ACC112 (cell line): ENCODE measurements around the gene SV2B.

Source experiments
- H2AFZ ChIP-seq: fragments of 200-600 bp; sonication (generic); one replicate; pipeline ENCODE4 v1.6.0; 2017; ENCODE audit warnings: antibody characterized with exemption, low read length; ENCODE audit not compliant: unreplicated experiment
- H3K27ac ChIP-seq: fragments of 200-600 bp; sonication (generic); 2 replicates; pipeline ENCODE4 v1.5.1; 2014; ENCODE audit warnings: low read depth, mild to moderate bottlenecking, antibody characterized with exemption, low read length, moderate library complexity
- H3K27me3 ChIP-seq: fragments of 200-600 bp; sonication (generic); 2 replicates; pipeline ENCODE4 v1.6.1; 2014; ENCODE audit warnings: mild to moderate bottlenecking, antibody characterized with exemption, low read length, moderate library complexity, mixed read lengths; ENCODE audit not compliant: insufficient read depth
- H3K36me3 ChIP-seq: fragments of 200-600 bp; sonication (generic); 2 replicates; pipeline ENCODE4 v1.6.1; 2016; ENCODE audit warnings: mild to moderate bottlenecking, antibody characterized with exemption, low read length, moderate library complexity, mixed read lengths; ENCODE audit not compliant: insufficient read depth
- H3K4me1 ChIP-seq: fragments of 200-600 bp; sonication (generic); one replicate; pipeline ENCODE4 v1.6.1; 2016; ENCODE audit warnings: low read length, mixed read lengths; ENCODE audit not compliant: insufficient read depth, unreplicated experiment, control insufficient read depth
- H3K4me3 ChIP-seq: fragments of 200-600 bp; sonication (generic); 2 replicates; pipeline ENCODE4 v1.5.1; 2014; ENCODE audit warnings: mild to moderate bottlenecking, low read depth, low read length
- H3K79me2 ChIP-seq: fragments of 200-600 bp; sonication (generic); one replicate; pipeline ENCODE4 v1.6.0; 2016; ENCODE audit warnings: low read length; ENCODE audit not compliant: control insufficient read depth, unreplicated experiment, insufficient read depth

SV2B gene

GRCh38 chr15:91136386-91136923 lies 36.4 kb downstream of the SV2B start:
- H3K27ac ChIP-seq, result no peak overlapping the region
- peaks cover 27% of the 10 kb centered on the region for H3K27me3 ChIP-seq
- no peak overlapping the region for H2AFZ ChIP-seq
- no peaks in the 10 kb centered on the region for H3K79me2 ChIP-seq
- no peaks in the 10 kb centered on the region for H3K4me1 ChIP-seq
- H3K4me3 ChIP-seq, result no peak overlapping the region
- H3K36me3 ChIP-seq, result no peaks in the 10 kb centered on the region

DNA sequence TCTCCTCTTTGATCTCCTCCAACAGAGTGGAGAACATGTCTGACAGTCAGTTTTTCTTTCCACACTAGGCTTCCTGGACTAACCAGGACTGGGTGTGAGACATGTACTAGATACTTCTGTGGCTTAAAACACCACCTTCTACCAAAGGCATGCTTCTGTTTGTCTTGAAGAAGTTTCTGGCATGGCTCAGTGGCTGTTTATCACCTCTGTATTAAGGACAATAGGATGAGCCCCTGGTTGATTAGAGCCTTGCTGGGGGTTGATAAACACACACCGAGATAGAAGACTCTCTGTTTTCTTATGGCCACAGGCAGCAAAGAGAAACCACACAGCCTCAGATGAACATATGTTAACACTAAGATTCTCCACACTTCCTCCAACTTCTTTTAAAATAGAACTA lies 40.5 kb downstream of the SV2B start:
- Histone ChIP-seq H3K36me3 (no peaks in the 10 kb centered on the region), H3K4me3 (no peak overlapping the region), H3K27ac (no peak overlapping the region), H3K27me3 (peaks cover 21% of the 10 kb centered on the region), H2AFZ (no peak overlapping the region), H3K4me1 (no peaks in the 10 kb centered on the region), H3K79me2 (no peaks in the 10 kb centered on the region)

- Histone ChIP-seq H3K27me3 (peaks cover 21% of the 10 kb centered on the region), H3K36me3 (no peaks in the 10 kb centered on the region), H3K79me2 (no peaks in the 10 kb centered on the region), H2AFZ (no peak overlapping the region), H3K4me1 (no peaks in the 10 kb centered on the region), H3K4me3 (no peak overlapping the region), H3K27ac (no peak overlapping the region)
These were observed 41.0 kb downstream of the SV2B start for GRCh38 chr15:91141097-91141496.

DNA sequence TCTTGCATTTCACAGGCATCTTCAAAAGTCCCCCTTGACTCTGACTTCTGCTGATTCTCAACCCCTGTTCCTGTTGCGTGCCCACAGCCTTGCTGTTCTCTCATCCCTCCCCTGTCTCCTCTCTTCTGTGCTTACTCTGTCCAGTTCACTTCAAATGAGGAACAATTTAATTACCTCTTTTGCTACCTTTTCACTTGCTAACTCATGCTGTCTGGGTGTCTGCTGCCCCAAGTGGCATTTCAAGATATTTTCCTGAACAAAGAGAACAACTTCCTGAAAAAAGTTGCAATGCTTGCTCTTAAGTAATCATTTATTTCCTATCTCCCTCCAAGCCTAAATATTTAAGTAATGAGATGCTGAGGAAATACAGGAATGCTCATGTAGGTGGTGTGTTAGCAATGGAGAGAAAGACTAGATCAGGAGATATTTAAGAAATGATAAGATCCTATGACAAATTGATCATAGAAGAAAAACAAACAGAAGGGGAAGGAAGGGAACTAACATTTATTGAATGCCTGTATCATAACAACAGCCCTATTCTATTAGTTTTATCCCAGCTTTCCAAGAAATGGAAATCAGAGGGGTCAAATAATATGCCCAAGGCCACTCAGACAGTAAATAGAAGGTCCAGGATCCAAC lies 42.2 kb downstream of the SV2B start:
- peaks cover 21% of the 10 kb centered on the region for H3K27me3 ChIP-seq
- no peaks in the 10 kb centered on the region for H3K4me1 ChIP-seq
- H3K79me2 ChIP-seq, result no peaks in the 10 kb centered on the region
- no peak overlapping the region for H2AFZ ChIP-seq
- no peak overlapping the region for H3K27ac ChIP-seq
- no peaks in the 10 kb centered on the region for H3K36me3 ChIP-seq
- H3K4me3 ChIP-seq, result no peak overlapping the region

DNA sequence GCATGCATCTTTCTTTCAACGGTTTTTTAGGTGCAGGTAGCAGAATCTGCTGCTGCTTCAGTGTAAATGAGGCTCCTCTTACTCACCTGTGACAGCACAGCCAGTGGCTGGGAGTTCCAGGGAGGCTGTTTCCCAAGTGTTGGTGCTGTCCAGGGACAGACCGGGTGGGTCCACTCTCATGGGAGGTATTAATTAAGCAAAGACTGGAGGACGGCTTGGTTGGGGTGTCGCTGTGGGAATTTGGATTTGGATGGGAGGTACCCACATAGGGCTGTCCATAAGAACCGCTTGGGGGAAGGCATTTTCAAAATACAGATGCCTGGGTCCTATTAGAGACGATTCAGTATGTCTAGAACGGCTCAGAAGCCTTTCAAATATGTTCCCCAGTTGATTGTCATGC lies 42.9 kb downstream of the SV2B start:
- Histone ChIP-seq H3K27me3 (peaks cover 21% of the 10 kb centered on the region), H3K79me2 (no peaks in the 10 kb centered on the region), H2AFZ (no peak overlapping the region), H3K27ac (no peak overlapping the region), H3K4me3 (no peak overlapping the region), H3K4me1 (no peaks in the 10 kb centered on the region), H3K36me3 (no peaks in the 10 kb centered on the region)

GRCh38 chr15:91146728-91147127 lies 46.7 kb downstream of the SV2B start:
- H3K4me1 ChIP-seq, result no peaks in the 10 kb centered on the region
- H3K4me3 ChIP-seq, result no peak overlapping the region
- H3K79me2 ChIP-seq, result no peaks in the 10 kb centered on the region
- H3K36me3 ChIP-seq, result no peaks in the 10 kb centered on the region
- peaks cover 5% of the 10 kb centered on the region for H3K27me3 ChIP-seq
- H2AFZ ChIP-seq, result no peak overlapping the region
- no peak overlapping the region for H3K27ac ChIP-seq

DNA sequence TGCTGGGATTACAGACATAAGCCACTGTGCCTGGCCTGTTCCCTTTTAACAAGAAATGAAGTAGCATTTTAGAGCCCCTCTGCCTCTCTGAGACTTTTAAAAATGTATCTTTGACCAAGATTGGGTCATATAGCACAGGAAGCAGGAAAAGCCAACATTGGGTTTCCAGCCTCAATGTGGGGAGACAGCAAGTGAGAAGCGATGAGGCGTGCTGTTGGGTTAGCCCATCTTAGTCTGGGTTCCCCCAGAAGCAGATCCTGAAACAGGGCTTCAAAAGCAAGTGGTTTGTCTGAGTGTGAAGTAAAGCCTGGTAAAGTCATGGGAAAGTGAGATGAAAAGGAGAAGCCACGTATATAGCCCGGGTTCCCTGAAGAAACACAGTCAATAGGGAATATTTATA lies 48.2 kb downstream of the SV2B start:
- Histone ChIP-seq H3K27me3 (no peaks in the 10 kb centered on the region; the same call in 1 of the 2 replicates), H2AFZ (no peak overlapping the region), H3K27ac (no peak overlapping the region), H3K79me2 (no peaks in the 10 kb centered on the region), H3K4me3 (no peak overlapping the region), H3K36me3 (no peaks in the 10 kb centered on the region), H3K4me1 (no peaks in the 10 kb centered on the region)

DNA sequence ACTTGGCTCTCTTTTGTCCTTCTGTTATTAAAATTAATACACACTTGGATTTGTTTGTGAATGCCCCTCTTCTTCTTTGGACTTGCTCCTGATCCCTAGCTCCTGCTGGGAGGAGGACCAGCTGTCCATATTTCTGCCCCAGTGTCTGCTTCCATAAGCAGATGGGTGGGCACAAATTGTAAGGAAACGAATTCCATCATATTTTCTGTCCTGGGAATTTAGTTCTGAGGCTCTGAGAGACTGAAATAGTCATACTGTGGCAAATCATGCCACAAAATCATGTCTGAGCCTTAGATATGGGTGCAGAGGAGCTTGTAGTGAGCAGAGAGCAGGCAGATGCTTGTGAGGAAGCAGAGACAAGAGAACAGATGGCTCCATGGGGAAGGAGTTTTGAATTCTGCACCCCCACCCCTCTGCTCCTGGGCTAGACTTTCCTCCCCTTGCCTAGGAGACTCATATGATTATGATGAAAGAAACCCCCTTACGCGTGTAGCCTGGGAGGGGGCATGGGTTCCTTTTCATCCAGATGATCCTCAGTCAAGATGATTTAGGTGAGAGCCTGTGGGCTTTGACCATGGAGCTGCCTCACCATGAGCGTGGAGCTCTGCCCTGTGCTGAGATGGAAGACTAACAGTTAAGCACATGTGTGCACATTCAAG lies 50.6 kb downstream of the SV2B start:
- Histone ChIP-seq H2AFZ (no peak overlapping the region), H3K27ac (no peak overlapping the region), H3K4me1 (no peaks in the 10 kb centered on the region), H3K27me3 (no peaks in the 10 kb centered on the region), H3K4me3 (no peak overlapping the region), H3K36me3 (no peaks in the 10 kb centered on the region), H3K79me2 (no peaks in the 10 kb centered on the region)

GRCh38 chr15:91151781-91152563 lies 51.9 kb downstream of the SV2B start:
- Histone ChIP-seq H3K79me2 (no peaks in the 10 kb centered on the region), H3K4me3 (no peak overlapping the region), H3K27ac (no peak overlapping the region)

DNA sequence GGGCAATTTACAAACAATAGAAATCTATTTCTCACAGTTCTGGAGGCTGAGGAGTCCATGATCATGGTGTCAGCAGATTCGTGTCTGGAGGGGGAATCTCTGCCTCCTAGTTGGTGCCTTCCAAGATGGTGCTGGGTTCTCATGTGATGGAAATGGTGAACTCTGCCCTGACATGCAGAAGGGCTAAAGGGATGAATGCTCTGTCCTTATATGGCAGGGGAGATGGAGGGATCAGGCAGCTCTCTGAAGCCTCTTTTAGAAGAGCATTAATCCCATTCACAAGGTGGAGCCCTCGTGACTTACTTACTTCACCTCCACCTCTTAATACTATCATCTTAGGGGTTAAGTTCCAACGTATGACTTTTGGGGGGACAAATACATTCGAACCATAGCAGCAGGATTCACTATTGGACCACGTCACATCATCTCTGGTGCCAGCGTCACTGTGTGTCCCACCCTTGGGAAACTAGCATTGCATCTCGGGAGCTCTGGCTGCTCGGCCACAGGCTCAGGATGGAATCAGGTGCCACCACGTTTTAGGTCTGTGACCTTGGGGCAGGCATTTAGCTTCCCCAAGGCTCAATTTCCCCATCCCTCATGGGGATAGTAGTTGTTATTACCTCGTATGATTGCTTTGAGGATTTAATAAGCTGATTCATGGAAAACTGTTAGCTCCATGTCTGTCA lies 53.0 kb downstream of the SV2B start:
- H3K79me2 ChIP-seq, result no peaks in the 10 kb centered on the region
- no peaks in the 10 kb centered on the region for H3K27me3 ChIP-seq
- H2AFZ ChIP-seq, result no peak overlapping the region
- H3K4me3 ChIP-seq, result no peak overlapping the region
- no peaks in the 10 kb centered on the region for H3K4me1 ChIP-seq
- no peaks in the 10 kb centered on the region for H3K36me3 ChIP-seq
- H3K27ac ChIP-seq, result no peak overlapping the region

More at GRCh38 chr15:91151781-91152563, 51.9 kb downstream of the SV2B start:
- no peaks in the 10 kb centered on the region for H3K36me3 ChIP-seq
- H2AFZ ChIP-seq, result no peak overlapping the region
- H3K27me3 ChIP-seq, result no peaks in the 10 kb centered on the region
- no peaks in the 10 kb centered on the region for H3K4me1 ChIP-seq
